HT-29 (cell line): Measurements from ENCODE around the gene ZNF839. TPM values are rescaled to one million over a fixed set of nuclear protein-coding genes. Genes with fewer than 3 reads are reported as not detected.

Source experiments
- DNase-seq: peaks from one replicate; pipeline ENCODE4 v3.0.0-alpha.2; 2015; ENCODE audit warnings: low spot score
- total RNA-seq: library from RNA; depleted of rRNA; stranded (reverse); fragments of >200 nt; shearing (Covaris generic); gene quantifications from 2 replicates; pipeline ENCODE4 v1.2.3, GENCODE V29; 2014; rRNA removed

Gene ZNF839
- total RNA-seq, 1 experiment from 2014 or later: 4.0 TPM

GRCh38 chr14:102378830-102379229, 59.3 kb downstream of the ZNF839 start:
- DNase-seq: no peak

DNA sequence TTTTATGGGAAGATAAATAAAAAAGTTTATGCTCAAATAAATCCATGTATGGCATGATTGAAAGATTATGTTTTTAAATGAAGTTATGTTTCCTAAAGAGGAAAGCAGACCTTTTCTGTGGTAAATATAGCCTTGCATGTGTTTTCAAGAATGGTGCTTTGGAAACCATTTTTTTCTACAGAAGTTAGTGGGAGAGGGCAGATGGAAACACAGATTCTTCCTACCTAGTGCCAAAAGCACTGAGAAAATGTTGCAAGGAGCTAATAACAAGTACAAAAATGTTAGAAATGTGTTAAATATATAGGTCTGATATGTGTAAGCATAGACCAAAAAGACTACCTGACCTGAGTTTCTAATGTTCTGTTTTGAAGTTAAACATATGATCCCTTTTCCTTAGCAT, 67.5 kb downstream of the ZNF839 start:
- DNase-seq: no peak

GRCh38 chr14:102389246-102389645, 69.7 kb downstream of the ZNF839 start:
- no peak for DNase-seq

GRCh38 chr14:102390064-102390855, 70.7 kb downstream of the ZNF839 start:
- no peak for DNase-seq

Other genes starting within 250 kb of the ZNF839 start
- gene HSP90AA1, start 232.7 kb upstream of the ZNF839 start, total RNA-seq: 90.5 and 100 TPM in 2 replicates
- gene WDR20, start 179.8 kb upstream of the ZNF839 start, total RNA-seq: 7.3 and 9.8 TPM in 2 replicates
- 6.0 and 7.2 TPM in 2 replicates for gene MOK, start 14.6 kb upstream of the ZNF839 start, total RNA-seq
- 25.2 and 27.7 TPM in 2 replicates for gene CINP, start 43.1 kb downstream of the ZNF839 start, total RNA-seq
- gene TECPR2, start 43.2 kb downstream of the ZNF839 start, total RNA-seq: 5.3 and 8.9 TPM in 2 replicates
- 40.8 and 44.0 TPM in 2 replicates for gene ANKRD9, start 190.0 kb downstream of the ZNF839 start, total RNA-seq